Gastroesophageal sphincter (tissue), 4 donors: ENCODE measurements around the gene PRKAG2. TPM values are rescaled to one million over a fixed set of nuclear protein-coding genes. Genes with fewer than 3 reads are reported as not detected.

ENCODE experiments used
- ATAC-seq: fragments of 150-250 bp; one replicate; pipeline ENCODE4 v1.9.1; 2016; ENCODE audit warnings: mild to moderate bottlenecking, moderate library complexity
- H3K27ac ChIP-seq, 4 donors: fragments of 200-600 bp; sonication (generic) in 3 of 4; 1 replicate in 3 of 4; 2 replicates in 1 of 4; pipeline ENCODE4 v1.5.1; 2016 to 2019
- H3K27me3 ChIP-seq: fragments of 200-600 bp; sonication (generic); one replicate; pipeline ENCODE4 v1.5.1; 2019
- H3K36me3 ChIP-seq, 2 donors: fragments of 200-600 bp; sonication (generic); one replicate each; pipeline ENCODE4 v1.5.1; 2019; ENCODE audit warnings: control low read depth in 1 of 2
- H3K4me1 ChIP-seq, 3 donors: fragments of 200-600 bp; sonication (generic); 1 replicate in 2 of 3; 2 replicates in 1 of 3; pipeline ENCODE4 v1.5.1; 2016 to 2019; ENCODE audit warnings: control low read depth in 2 of 3
- H3K4me3 ChIP-seq, 2 donors: fragments of 200-600 bp; sonication (generic); one replicate each; pipeline ENCODE4 v1.5.1; 2019; ENCODE audit warnings: mild to moderate bottlenecking in 1 of 2, moderate library complexity in 1 of 2
- H3K9me3 ChIP-seq, 3 donors: fragments of 200-600 bp; sonication (generic); one replicate each; pipeline ENCODE4 v1.5.1; 2017 to 2019; ENCODE audit warnings: control low read depth in 2 of 3
- CTCF ChIP-seq, 4 experiments: fragments of 200-600 bp in 2 of 4; fragments of 450-650 bp in 2 of 4; sonication (generic) in 1 of 4; IDR thresholded peaks; one replicate each; pipeline ENCODE4 v1.5.1; 2017 to 2019; ENCODE audit warnings: antibody characterized with exemption in 4 of 4, mild to moderate bottlenecking in 2 of 4, moderate library complexity in 2 of 4
- EP300 ChIP-seq: sonication (generic); formaldehyde crosslinking; IDR thresholded peaks from one replicate; pipeline ENCODE4 v1.6.1; 2017; ENCODE audit warnings: antibody characterized with exemption, mild to moderate bottlenecking
- POLR2A ChIP-seq, 2 donors: fragments of 450-650 bp; IDR thresholded peaks; one replicate each; pipeline ENCODE4 v1.6.1; 2017; ENCODE audit warnings: antibody characterized with exemption in 2 of 2, mild to moderate bottlenecking in 2 of 2, moderate library complexity in 1 of 2
- POLR2AphosphoS5 ChIP-seq: sonication (generic); formaldehyde crosslinking; IDR thresholded peaks from one replicate; pipeline ENCODE4 v1.6.1; 2017; ENCODE audit warnings: antibody characterized with exemption
- whole genome bisulfite sequencing, 2 donors: methylation state at CpG; one replicate each; pipeline ENCODE4 v1.1.5; 2018; ENCODE audit warnings: low coverage in 1 of 2; 5-methylcytosine and 5-hydroxymethylcytosine counted together
- total RNA-seq, 4 donors: library from RNA; depleted of rRNA; stranded (reverse); fragments of >200 nt; gene quantifications; one replicate each; pipeline ENCODE4 v1.1.0, GENCODE V29; 2016

The PRKAG2 gene
- total RNA-seq, 4 donors from 2014 or later = 48.9 to 89.0 (median 75.7) TPM

- Histone ChIP-seq H3K9me3 (no peaks in the 10 kb centered on the region), H3K4me3 (no peak overlapping the region), H3K27ac (no peak overlapping the region), H3K4me1 (peaks cover 0 to 4% (median 2%) of the 10 kb centered on the region in 3 donors), H3K27me3 (no peaks in the 10 kb centered on the region), H3K36me3 (no peaks in the 10 kb centered on the region)
- TF ChIP-seq POLR2A (IDR thresholded peaks at IDR 0.05) (no peak), POLR2AphosphoS5 (no peak), CTCF (IDR thresholded peaks at IDR 0.05) (no peak), EP300 (no peak)
- WGBS, 2 donors = 77% methylated on average over 6 of the region's 13 CpGs
- ATAC-seq = no peak
Measured at GRCh38 chr7:151764056-151764920, 112.6 kb downstream of the PRKAG2 start.

GRCh38 chr7:151763420-151763984 is 113.4 kb downstream of the PRKAG2 start:
- 70 to 83% methylated on average over 2 to 4 of the region's 13 CpGs for WGBS, 2 donors
- no peak overlapping the region for H3K4me3 ChIP-seq
- H3K27me3 ChIP-seq = no peaks in the 10 kb centered on the region
- no peaks in the 10 kb centered on the region for H3K36me3 ChIP-seq
- no peaks in the 10 kb centered on the region for H3K9me3 ChIP-seq
- peaks cover 0 to 12% (median 7%) of the 10 kb centered on the region in 3 donors for H3K4me1 ChIP-seq
- TF ChIP-seq POLR2A (IDR thresholded peaks at IDR 0.05) (no peak), CTCF (IDR thresholded peaks at IDR 0.05) (no peak), EP300 (no peak)
- no peak overlapping the region for H3K27ac ChIP-seq
- ATAC-seq = no peak

DNA sequence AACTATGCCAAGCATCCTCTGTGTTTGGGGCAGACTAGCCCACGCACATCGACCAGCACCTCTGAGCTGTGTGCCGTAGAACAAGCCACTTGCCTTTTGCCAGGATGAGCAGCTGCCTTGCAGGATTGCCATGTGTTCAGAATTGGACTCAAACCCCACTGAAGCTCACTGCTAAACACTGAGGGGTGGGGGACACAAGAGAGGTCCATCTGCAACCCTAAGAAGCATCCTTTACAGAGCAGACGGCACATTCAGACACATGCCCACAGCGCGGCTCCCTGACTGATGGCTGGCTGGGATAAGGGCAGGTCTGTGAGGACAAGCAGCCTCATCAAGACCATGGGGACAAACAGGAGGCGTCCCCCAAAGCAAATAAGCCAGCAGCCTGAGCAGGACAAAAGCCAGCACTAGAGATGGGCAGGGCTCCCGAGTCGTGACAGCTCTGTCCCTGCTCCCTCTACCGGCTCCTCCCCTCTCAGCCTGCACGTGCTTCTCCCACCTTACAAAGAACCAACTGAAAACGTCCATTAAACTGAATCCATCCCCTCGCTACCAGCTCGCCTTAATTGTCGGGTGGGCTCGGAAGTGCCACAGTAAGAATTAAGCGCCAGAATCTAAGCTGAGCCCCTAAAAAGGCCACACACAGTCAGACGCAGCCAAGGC is 114.2 kb downstream of the PRKAG2 start:
- H3K9me3 ChIP-seq = no peaks in the 10 kb centered on the region
- no peaks in the 10 kb centered on the region for H3K27me3 ChIP-seq
- peaks cover 0 to 20% (median 15%) of the 10 kb centered on the region in 3 donors for H3K4me1 ChIP-seq
- no peak overlapping the region for H3K27ac ChIP-seq
- 79 to 83% methylated on average over 7 of the region's 18 CpGs for WGBS, 2 donors
- H3K36me3 ChIP-seq = no peaks in the 10 kb centered on the region
- no peak overlapping the region for H3K4me3 ChIP-seq
- no peak for TF ChIP-seq EP300
- TF ChIP-seq CTCF (IDR thresholded peaks at IDR 0.05) = no peak
- no peak for TF ChIP-seq POLR2AphosphoS5
- no peak for TF ChIP-seq POLR2A (IDR thresholded peaks at IDR 0.05)
- ATAC-seq = no peak

GRCh38 chr7:151761957-151762356 is 115.0 kb downstream of the PRKAG2 start:
- Histone ChIP-seq H3K27me3 (no peaks in the 10 kb centered on the region), H3K27ac (no peak overlapping the region), H3K4me1 (peaks cover 0 to 28% (median 23%) of the 10 kb centered on the region in 3 donors), H3K9me3 (no peaks in the 10 kb centered on the region), H3K4me3 (no peak overlapping the region), H3K36me3 (no peaks in the 10 kb centered on the region)
- no peak for ATAC-seq
- no peak for TF ChIP-seq POLR2A (IDR thresholded peaks at IDR 0.05)
- TF ChIP-seq EP300 = no peak
- TF ChIP-seq POLR2AphosphoS5 = no peak
- no peak for TF ChIP-seq CTCF (IDR thresholded peaks at IDR 0.05)
- WGBS, 2 donors = 60 to 98% methylated on average over 1 to 6 of the region's 9 CpGs
